PC-3 (cell line): ENCODE results near the gene LPCAT2. TPM values are rescaled to one million over a fixed set of nuclear protein-coding genes. Genes with fewer than 3 reads are reported as not detected.

ENCODE experiments used
- ATAC-seq: fragments of 200-7000 bp; cut with Tn5 transposase; 2 replicates; pipeline ENCODE4 v1.9.1; 2020; ENCODE audit warnings: mild to moderate bottlenecking, moderate library complexity
- BruUV-seq: library from RNA; stranded (reverse); fragments of 400-500 nt; replicated peaks from 2 replicates; lab custom pipeline; 2021; lab: Mats Ljungman, UMichigan
- CTCF ChIA-PET: fragments of 300-600 bp; sonication (Branson Sonifier 250); formaldehyde crosslinking; loops from one replicate; lab custom pipeline; 2022; ENCODE audit warnings: antibody characterized with exemption; lab: Charles Lee
- POLR2A ChIA-PET: fragments of 300-600 bp; sonication (Branson Sonifier 250); formaldehyde crosslinking; loops from one replicate; lab custom pipeline; 2022; ENCODE audit warnings: antibody characterized with exemption; ENCODE audit not compliant: unreplicated experiment; lab: Charles Lee
- DNase-seq: peaks from one replicate; pipeline ENCODE4 v3.0.0-alpha.2; 2015
- H2AFZ ChIP-seq: fragments of 300-600 bp; sonication (generic); 2 replicates; pipeline ENCODE4 v1.6.0; 2016; ENCODE audit warnings: antibody characterized with exemption, low read length
- H3F3A ChIP-seq: fragments of 300-600 bp; sonication (generic); one replicate; pipeline ENCODE4 v1.6.0; 2017; ENCODE audit warnings: antibody characterized with exemption, low read length, control low read depth, mild to moderate bottlenecking; ENCODE audit not compliant: unreplicated experiment
- H3K27ac ChIP-seq: fragments of 300-600 bp; sonication (generic); 2 replicates; pipeline ENCODE4 v1.5.1; 2016; ENCODE audit warnings: mild to moderate bottlenecking, low read length
- H3K27me3 ChIP-seq: fragments of 300-600 bp; sonication (generic); 2 replicates; pipeline ENCODE4 v1.6.1; 2016; ENCODE audit warnings: low read length, mixed read lengths
- H3K36me3 ChIP-seq: fragments of 300-600 bp; sonication (generic); 2 replicates; pipeline ENCODE4 v1.6.1; 2016; ENCODE audit warnings: low read depth, mixed run types, low read length, mixed read lengths
- H3K4me1 ChIP-seq: fragments of 300-600 bp; sonication (generic); 2 replicates; pipeline ENCODE4 v1.5.1; 2016; ENCODE audit warnings: low read length; ENCODE audit not compliant: insufficient read depth
- H3K4me2 ChIP-seq: fragments of 300-600 bp; sonication (generic); 2 replicates; pipeline ENCODE4 v1.6.0; 2016; ENCODE audit warnings: low read length
- H3K4me3 ChIP-seq: fragments of 300-600 bp; sonication (generic); 2 replicates; pipeline ENCODE4 v1.5.1; 2016; ENCODE audit warnings: mild to moderate bottlenecking, low read length, mixed read lengths
- H3K79me2 ChIP-seq: fragments of 300-600 bp; sonication (generic); 2 replicates; pipeline ENCODE4 v1.6.1; 2017; ENCODE audit warnings: low read length, mixed read lengths
- H3K9ac ChIP-seq: fragments of 300-600 bp; sonication (generic); 2 replicates; pipeline ENCODE4 v1.6.0; 2016; ENCODE audit warnings: mild to moderate bottlenecking, low read length
- H3K9me2 ChIP-seq: fragments of 300-600 bp; sonication (generic); replicated peaks from 2 replicates; pipeline ENCODE4 v1.6.1; 2016; ENCODE audit warnings: mixed run types, low read length, mixed read lengths
- H3K9me3 ChIP-seq: fragments of 300-600 bp; sonication (generic); 2 replicates; pipeline ENCODE4 v1.6.1; 2016; ENCODE audit warnings: low read length, mixed read lengths
- H4K20me1 ChIP-seq: fragments of 300-600 bp; sonication (generic); 2 replicates; pipeline ENCODE4 v1.6.1; 2016; ENCODE audit warnings: low read length, mixed read lengths
- CTCF ChIP-seq: fragments of 300-600 bp; sonication (generic); conservative IDR thresholded peaks from 2 replicates; pipeline ENCODE4 v1.5.1; 2017; ENCODE audit warnings: antibody characterized with exemption, low read depth, mild to moderate bottlenecking, low read length
- EZH2 ChIP-seq: fragments of 300-600 bp; sonication (generic); IDR thresholded peaks from one replicate; pipeline ENCODE4 v1.6.1; 2017; ENCODE audit warnings: antibody characterized with exemption, mild to moderate bottlenecking, low read length; ENCODE audit not compliant: unreplicated experiment
- EZH2phosphoT487 ChIP-seq: fragments of 300-600 bp; sonication (generic); IDR thresholded peaks from 2 replicates; pipeline ENCODE4 v1.6.1; 2018; ENCODE audit warnings: mild to moderate bottlenecking, antibody characterized with exemption, low read length, borderline replicate concordance
- intact Hi-C: fragments of 100-400 bp; cut with micrococcal nuclease; formaldehyde crosslinking; loops from 2 replicates; pipeline ENCODE4 v1.9.0; 2023
- total RNA-seq: library from RNA; depleted of rRNA; stranded (reverse); fragments of >200 nt; gene quantifications from 2 replicates; pipeline ENCODE4 v1.2.3, GENCODE V29; 2014; rRNA removed

LPCAT2 gene
- total RNA-seq, 1 experiment from 2014 or later: 8.0 TPM

- no peaks in the 10 kb centered on the region for H3K9me2 ChIP-seq
- no peak overlapping the region for H3K27ac ChIP-seq
- no peak overlapping the region for H3K4me3 ChIP-seq
- no peak overlapping the region for H3K9ac ChIP-seq
- H3K79me2 ChIP-seq: no peaks in the 10 kb centered on the region
- TF ChIP-seq EZH2phosphoT487: no peak
- no peak for TF ChIP-seq CTCF
- no peak for TF ChIP-seq EZH2
- DNase-seq (no peak), ATAC-seq (no peak)
- no peaks in the 10 kb centered on the region for H4K20me1 ChIP-seq
- CTCF ChIA-PET: no interaction called here
- no TSS peak for BruUV-seq
- H3F3A ChIP-seq: no peaks in the 10 kb centered on the region
- no peak overlapping the region for H3K4me2 ChIP-seq
- intact Hi-C loops: no loop called here
- no peak overlapping the region for H2AFZ ChIP-seq
- H3K9me3 ChIP-seq: peaks cover 4% of the 10 kb centered on the region; the same call in 1 of the 2 replicates
- H3K27me3 ChIP-seq: peaks cover 10% of the 10 kb centered on the region
- no peaks in the 10 kb centered on the region for H3K4me1 ChIP-seq
- no peaks in the 10 kb centered on the region for H3K36me3 ChIP-seq
- POLR2A ChIA-PET: no interaction called here
These were observed 125.3 kb downstream of the LPCAT2 start for GRCh38 chr16:55634193-55634592.

Other genes with a start within 250 kb of the LPCAT2 start
- not detected in 2 replicates for gene IRX6, start 184.9 kb upstream of the LPCAT2 start, total RNA-seq
- gene MMP2, start 29.9 kb upstream of the LPCAT2 start, total RNA-seq: 0.75 TPM in 1 of 2 replicates, not detected in the other
- gene CAPNS2, start 57.6 kb downstream of the LPCAT2 start, total RNA-seq: 0.26 TPM in 1 of 2 replicates, not detected in the other
- not detected in 2 replicates for gene SLC6A2, start 146.9 kb downstream of the LPCAT2 start, total RNA-seq